Smooth muscle cell (in vitro differentiated cells): ENCODE results near the gene PLXDC2. TPM values are rescaled to one million over a fixed set of nuclear protein-coding genes. Genes with fewer than 3 reads are reported as not detected.

Source experiments
- DNase-seq: peaks from one replicate; lab custom pipeline; 2025; ENCODE audit not compliant: unreplicated experiment; lab: John Stamatoyannopoulos, UW
- H2AFZ ChIP-seq: fragments of 200-600 bp; sonication (generic); 2 replicates; pipeline ENCODE4 v1.6.0; 2016; ENCODE audit warnings: antibody characterized with exemption, low read depth, mild to moderate bottlenecking
- H3F3A ChIP-seq: fragments of 200-600 bp; sonication (generic); 2 replicates; pipeline ENCODE4 v1.6.0; 2017; ENCODE audit warnings: antibody characterized with exemption, low read depth
- H3K27ac ChIP-seq: fragments of 200-600 bp; sonication (generic); 2 replicates; pipeline ENCODE4 v1.5.1; 2016; ENCODE audit warnings: low read depth, mild to moderate bottlenecking
- H3K27me3 ChIP-seq: fragments of 200-600 bp; sonication (generic); 2 replicates; pipeline ENCODE4 v1.6.1; 2016; ENCODE audit warnings: low read depth, mild to moderate bottlenecking
- H3K36me3 ChIP-seq: fragments of 200-600 bp; sonication (generic); 2 replicates; pipeline ENCODE4 v1.5.1; 2016; ENCODE audit warnings: low read depth
- H3K4me1 ChIP-seq: fragments of 200-600 bp; sonication (generic); 2 replicates; pipeline ENCODE4 v1.5.1; 2016; ENCODE audit warnings: low read depth
- H3K4me2 ChIP-seq: fragments of 200-600 bp; sonication (generic); 2 replicates; pipeline ENCODE4 v1.6.0; 2016; ENCODE audit warnings: mild to moderate bottlenecking
- H3K4me3 ChIP-seq: fragments of 200-600 bp; sonication (generic); 2 replicates; pipeline ENCODE4 v1.5.1; 2016; ENCODE audit warnings: mild to moderate bottlenecking
- H3K79me2 ChIP-seq: fragments of 200-600 bp; sonication (generic); 2 replicates; pipeline ENCODE4 v1.6.0; 2016; ENCODE audit warnings: low read depth, mild to moderate bottlenecking
- H3K9ac ChIP-seq: fragments of 200-600 bp; sonication (generic); 2 replicates; pipeline ENCODE4 v1.6.0; 2016; ENCODE audit warnings: low read depth
- H3K9me3 ChIP-seq: fragments of 200-600 bp; sonication (generic); replicated peaks from 2 replicates; pipeline ENCODE4 v1.5.1; 2016; ENCODE audit warnings: low read depth
- H4K20me1 ChIP-seq: fragments of 200-600 bp; sonication (generic); 2 replicates; pipeline ENCODE4 v1.6.0; 2016; ENCODE audit warnings: low read depth
- WGBS: methylation state at CpG from one replicate; pipeline ENCODE4 v1.1.7; 2016; ENCODE audit warnings: low lambda C conversion rate; 5-methylcytosine and 5-hydroxymethylcytosine counted together
- polyA plus RNA-seq: library from polyadenylated mRNA; unstranded; fragments of >200 nt; fragmentation: Nextera tagmentation; extraction: Ambion mirVana; gene quantifications from 2 replicates; pipeline ENCODE4 v1.2.1, GENCODE V29; 2016
- total RNA-seq: library from RNA; depleted of rRNA; stranded (reverse); fragments of >200 nt; gene quantifications from 2 replicates; pipeline ENCODE4 v1.2.3, GENCODE V29; 2014
- TF ChIP-seq, protein P1 (sequence below): fragments of 200-600 bp; sonication (generic); IDR thresholded peaks from 2 replicates; pipeline ENCODE4 v1.5.1; 2017; ENCODE audit warnings: borderline replicate concordance, mild to moderate bottlenecking, antibody characterized with exemption; ENCODE audit not compliant: insufficient read depth, poor library complexity, severe bottlenecking

Gene PLXDC2
- total and polyA plus RNA-seq, 2 experiments from 2014 or later = 7.3 to 24.9 TPM

DNA sequence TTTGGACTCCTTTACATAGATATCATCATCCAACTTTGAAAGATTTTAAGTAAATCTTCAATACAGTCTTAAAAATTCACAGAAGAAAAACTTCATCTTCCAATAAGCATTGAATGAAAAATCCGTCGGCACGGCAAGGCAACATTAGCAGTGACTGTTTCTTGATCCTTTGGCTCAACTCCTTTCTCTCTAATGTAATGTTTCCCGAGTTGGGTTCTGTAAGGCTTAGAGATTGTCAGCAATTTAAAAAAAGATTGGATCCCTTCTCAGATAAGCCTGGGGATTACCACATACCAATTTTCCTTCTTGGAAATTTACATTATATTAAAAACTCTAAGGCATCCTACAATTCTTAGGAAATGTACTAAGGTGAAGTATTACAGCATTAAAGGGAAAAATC, 291.8 kb downstream of the PLXDC2 start:
- H3F3A ChIP-seq = no peaks in the 10 kb centered on the region
- no peaks in the 10 kb centered on the region for H4K20me1 ChIP-seq
- TF ChIP-seq, protein P1, sequence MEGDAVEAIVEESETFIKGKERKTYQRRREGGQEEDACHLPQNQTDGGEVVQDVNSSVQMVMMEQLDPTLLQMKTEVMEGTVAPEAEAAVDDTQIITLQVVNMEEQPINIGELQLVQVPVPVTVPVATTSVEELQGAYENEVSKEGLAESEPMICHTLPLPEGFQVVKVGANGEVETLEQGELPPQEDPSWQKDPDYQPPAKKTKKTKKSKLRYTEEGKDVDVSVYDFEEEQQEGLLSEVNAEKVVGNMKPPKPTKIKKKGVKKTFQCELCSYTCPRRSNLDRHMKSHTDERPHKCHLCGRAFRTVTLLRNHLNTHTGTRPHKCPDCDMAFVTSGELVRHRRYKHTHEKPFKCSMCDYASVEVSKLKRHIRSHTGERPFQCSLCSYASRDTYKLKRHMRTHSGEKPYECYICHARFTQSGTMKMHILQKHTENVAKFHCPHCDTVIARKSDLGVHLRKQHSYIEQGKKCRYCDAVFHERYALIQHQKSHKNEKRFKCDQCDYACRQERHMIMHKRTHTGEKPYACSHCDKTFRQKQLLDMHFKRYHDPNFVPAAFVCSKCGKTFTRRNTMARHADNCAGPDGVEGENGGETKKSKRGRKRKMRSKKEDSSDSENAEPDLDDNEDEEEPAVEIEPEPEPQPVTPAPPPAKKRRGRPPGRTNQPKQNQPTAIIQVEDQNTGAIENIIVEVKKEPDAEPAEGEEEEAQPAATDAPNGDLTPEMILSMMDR = no peak
- H3K4me1 ChIP-seq = peaks cover 2% of the 10 kb centered on the region
- H2AFZ ChIP-seq = no peak overlapping the region
- no peaks in the 10 kb centered on the region for H3K9me3 ChIP-seq
- no peak overlapping the region for H3K4me2 ChIP-seq
- no peak for DNase-seq
- WGBS = 73% methylated on average over 4 of the region's 4 CpGs
- no peak overlapping the region for H3K27ac ChIP-seq
- H3K79me2 ChIP-seq = no peaks in the 10 kb centered on the region
- no peaks in the 10 kb centered on the region for H3K36me3 ChIP-seq
- H3K9ac ChIP-seq = no peak overlapping the region
- no peak overlapping the region for H3K4me3 ChIP-seq
- H3K27me3 ChIP-seq = no peaks in the 10 kb centered on the region

DNA sequence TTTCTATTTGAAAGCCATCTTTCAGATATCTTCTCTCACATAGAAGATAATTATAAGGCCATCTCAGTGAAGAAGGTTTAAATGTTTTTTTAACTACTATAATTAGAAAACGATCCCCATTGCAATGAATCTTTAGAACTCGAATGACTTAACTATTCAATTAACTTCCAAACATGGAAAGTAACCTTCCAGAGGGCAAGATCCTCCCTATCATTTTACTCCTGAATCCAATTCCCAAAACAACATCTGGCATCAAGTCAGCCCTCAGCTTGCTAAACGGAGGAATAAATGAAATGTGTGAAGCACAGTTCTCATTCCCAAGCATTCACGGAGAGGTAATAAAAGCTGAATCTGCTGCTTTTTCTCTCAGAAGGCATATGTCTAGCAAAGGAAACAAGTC, 293.4 kb downstream of the PLXDC2 start:
- no peaks in the 10 kb centered on the region for H3K27me3 ChIP-seq
- DNase-seq = no peak
- no peak overlapping the region for H3K4me2 ChIP-seq
- H3K79me2 ChIP-seq = no peaks in the 10 kb centered on the region
- H2AFZ ChIP-seq = no peak overlapping the region
- no peak overlapping the region for H3K27ac ChIP-seq
- H3K9me3 ChIP-seq = no peaks in the 10 kb centered on the region
- no peak overlapping the region for H3K9ac ChIP-seq
- 82% methylated on average over 4 of the region's 4 CpGs for WGBS
- no peaks in the 10 kb centered on the region for H4K20me1 ChIP-seq
- H3K4me1 ChIP-seq = peaks cover 6% of the 10 kb centered on the region
- no peaks in the 10 kb centered on the region for H3F3A ChIP-seq
- TF ChIP-seq, protein P1 = no peak
- no peaks in the 10 kb centered on the region for H3K36me3 ChIP-seq
- no peak overlapping the region for H3K4me3 ChIP-seq

DNA sequence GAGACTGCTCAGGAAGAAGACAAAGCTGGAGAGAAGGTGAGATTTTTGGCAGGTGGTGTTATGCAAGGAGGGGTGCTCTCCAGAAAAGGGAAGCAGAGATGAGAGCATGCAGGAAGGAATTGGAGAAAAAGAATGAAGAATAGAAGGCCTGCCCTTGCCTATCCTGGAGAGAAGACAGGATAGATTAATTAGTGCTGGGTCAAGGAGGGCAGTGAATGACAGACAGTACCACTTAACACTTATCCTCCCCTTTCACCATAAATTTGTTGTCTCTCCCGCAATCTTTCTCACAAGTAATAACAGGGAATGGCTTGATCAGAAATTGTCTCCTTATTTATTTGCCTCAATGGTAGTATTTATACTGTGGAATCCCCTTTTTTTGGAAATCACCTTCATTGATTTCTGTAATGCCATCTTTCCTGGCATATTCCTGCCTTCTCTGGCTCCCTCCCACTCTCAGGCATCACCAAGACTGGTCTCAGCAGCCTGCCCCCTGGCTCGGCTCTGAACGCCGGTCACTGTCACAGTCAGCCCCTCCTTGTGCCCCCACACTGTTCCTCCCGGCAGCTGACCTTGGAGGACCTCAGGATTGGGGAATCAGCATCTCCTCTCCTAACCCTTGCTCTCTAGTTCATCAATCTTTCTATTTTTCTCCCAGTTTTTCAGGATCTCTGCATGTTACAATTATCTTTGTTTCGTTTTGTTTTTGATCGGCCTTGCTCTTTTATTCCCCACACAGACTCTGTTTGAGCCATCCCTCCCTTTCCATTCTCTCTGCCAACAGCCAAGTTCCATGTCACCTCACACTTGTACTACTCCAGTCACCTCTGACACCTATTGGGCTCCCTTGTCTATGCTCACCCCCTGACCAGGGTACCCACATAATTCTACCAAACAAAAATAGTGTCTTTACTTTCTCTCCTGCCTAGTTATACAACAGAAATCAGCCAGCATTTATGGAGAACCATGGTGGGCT, 294.2 kb downstream of the PLXDC2 start:
- no peaks in the 10 kb centered on the region for H3K27me3 ChIP-seq
- H3F3A ChIP-seq = no peaks in the 10 kb centered on the region
- TF ChIP-seq, protein P1 = no peak
- H3K4me3 ChIP-seq = no peak overlapping the region
- no peaks in the 10 kb centered on the region for H4K20me1 ChIP-seq
- H3K9me3 ChIP-seq = no peaks in the 10 kb centered on the region
- H3K9ac ChIP-seq = no peak overlapping the region
- peaks cover 6% of the 10 kb centered on the region for H3K4me1 ChIP-seq
- H3K4me2 ChIP-seq = no peak overlapping the region
- WGBS = 88% methylated on average over 7 of the region's 7 CpGs
- no peak overlapping the region for H2AFZ ChIP-seq
- no peaks in the 10 kb centered on the region for H3K79me2 ChIP-seq
- H3K27ac ChIP-seq = no peak overlapping the region
- H3K36me3 ChIP-seq = no peaks in the 10 kb centered on the region
- DNase-seq = no peak
